ENCODE measurements around the gene CSNK2A3.

- TF ChIP-seq, protein P1, sequence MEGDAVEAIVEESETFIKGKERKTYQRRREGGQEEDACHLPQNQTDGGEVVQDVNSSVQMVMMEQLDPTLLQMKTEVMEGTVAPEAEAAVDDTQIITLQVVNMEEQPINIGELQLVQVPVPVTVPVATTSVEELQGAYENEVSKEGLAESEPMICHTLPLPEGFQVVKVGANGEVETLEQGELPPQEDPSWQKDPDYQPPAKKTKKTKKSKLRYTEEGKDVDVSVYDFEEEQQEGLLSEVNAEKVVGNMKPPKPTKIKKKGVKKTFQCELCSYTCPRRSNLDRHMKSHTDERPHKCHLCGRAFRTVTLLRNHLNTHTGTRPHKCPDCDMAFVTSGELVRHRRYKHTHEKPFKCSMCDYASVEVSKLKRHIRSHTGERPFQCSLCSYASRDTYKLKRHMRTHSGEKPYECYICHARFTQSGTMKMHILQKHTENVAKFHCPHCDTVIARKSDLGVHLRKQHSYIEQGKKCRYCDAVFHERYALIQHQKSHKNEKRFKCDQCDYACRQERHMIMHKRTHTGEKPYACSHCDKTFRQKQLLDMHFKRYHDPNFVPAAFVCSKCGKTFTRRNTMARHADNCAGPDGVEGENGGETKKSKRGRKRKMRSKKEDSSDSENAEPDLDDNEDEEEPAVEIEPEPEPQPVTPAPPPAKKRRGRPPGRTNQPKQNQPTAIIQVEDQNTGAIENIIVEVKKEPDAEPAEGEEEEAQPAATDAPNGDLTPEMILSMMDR (IDR thresholded peaks at IDR 0.05 in 8 of 11, conservative IDR thresholded peaks at IDR 0.05 in 3 of 11) = no peak
- no peak for TF ChIP-seq POLR2A (IDR thresholded peaks at IDR 0.05)
- no peak for TF ChIP-seq POLR2AphosphoS5 (IDR thresholded peaks at IDR 0.05)
Measured at GRCh38 chr11:11309906-11310305, 43.1 kb downstream of the CSNK2A3 start.

Measured in spleen (tissue), 7 donors.